ENCODE results near the gene BAAT. TPM values are rescaled to one million over a fixed set of nuclear protein-coding genes. Genes with fewer than 3 reads are reported as not detected.

The BAAT gene
- total and polyA plus RNA-seq, 3 donors from 2014 or later: 0.13 to 0.31 TPM; not detected in 1

GRCh38 chr9:101360647-101361046 lies 24.2 kb downstream of the BAAT start:
- H3K27me3 ChIP-seq: no peaks in the 10 kb centered on the region
- H3K4me3 ChIP-seq: no peak overlapping the region
- no peaks in the 10 kb centered on the region for H3K9me3 ChIP-seq
- no peaks in the 10 kb centered on the region for H3K36me3 ChIP-seq (ENCODE audit: low read depth, missing control alignments)
- no peak for TF ChIP-seq POLR2A (IDR thresholded peaks at IDR 0.05)
- TF ChIP-seq, protein P1, sequence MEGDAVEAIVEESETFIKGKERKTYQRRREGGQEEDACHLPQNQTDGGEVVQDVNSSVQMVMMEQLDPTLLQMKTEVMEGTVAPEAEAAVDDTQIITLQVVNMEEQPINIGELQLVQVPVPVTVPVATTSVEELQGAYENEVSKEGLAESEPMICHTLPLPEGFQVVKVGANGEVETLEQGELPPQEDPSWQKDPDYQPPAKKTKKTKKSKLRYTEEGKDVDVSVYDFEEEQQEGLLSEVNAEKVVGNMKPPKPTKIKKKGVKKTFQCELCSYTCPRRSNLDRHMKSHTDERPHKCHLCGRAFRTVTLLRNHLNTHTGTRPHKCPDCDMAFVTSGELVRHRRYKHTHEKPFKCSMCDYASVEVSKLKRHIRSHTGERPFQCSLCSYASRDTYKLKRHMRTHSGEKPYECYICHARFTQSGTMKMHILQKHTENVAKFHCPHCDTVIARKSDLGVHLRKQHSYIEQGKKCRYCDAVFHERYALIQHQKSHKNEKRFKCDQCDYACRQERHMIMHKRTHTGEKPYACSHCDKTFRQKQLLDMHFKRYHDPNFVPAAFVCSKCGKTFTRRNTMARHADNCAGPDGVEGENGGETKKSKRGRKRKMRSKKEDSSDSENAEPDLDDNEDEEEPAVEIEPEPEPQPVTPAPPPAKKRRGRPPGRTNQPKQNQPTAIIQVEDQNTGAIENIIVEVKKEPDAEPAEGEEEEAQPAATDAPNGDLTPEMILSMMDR (IDR thresholded peaks at IDR 0.05): no peak
- H3K4me1 ChIP-seq: no peaks in the 10 kb centered on the region
- H3K27ac ChIP-seq: no peak overlapping the region
- DNase-seq: no peak
- intact Hi-C loops (cut with DNase I; ENCODE audit: low total_unique reads): no loop called here

DNA sequence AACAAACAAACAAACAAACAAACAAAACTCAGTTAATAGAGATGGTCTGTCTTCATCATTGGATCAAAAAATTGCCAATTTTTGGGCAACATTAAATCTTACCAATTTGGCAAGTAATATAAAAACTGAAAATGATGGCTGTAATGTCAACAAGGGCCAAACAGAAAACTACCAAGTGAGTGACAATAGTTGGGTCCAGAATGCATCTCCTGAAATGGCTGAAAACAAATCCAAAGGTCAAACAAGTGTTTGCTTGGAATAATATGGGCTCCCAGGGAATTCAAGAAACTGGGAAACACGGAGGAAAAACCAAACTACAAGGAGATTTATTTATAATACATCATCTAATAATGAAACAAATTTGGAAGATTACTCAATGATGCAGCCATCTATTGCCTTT lies 25.1 kb downstream of the BAAT start:
- Histone ChIP-seq H3K36me3 (ENCODE audit: low read depth, missing control alignments) (no peaks in the 10 kb centered on the region), H3K27me3 (no peaks in the 10 kb centered on the region), H3K4me1 (no peaks in the 10 kb centered on the region), H3K9me3 (no peaks in the 10 kb centered on the region), H3K4me3 (no peak overlapping the region), H3K27ac (no peak overlapping the region)
- intact Hi-C loops (cut with DNase I; ENCODE audit: low total_unique reads): no loop called here
- no peak for DNase-seq
- TF ChIP-seq, protein P1 (IDR thresholded peaks at IDR 0.05): no peak
- no peak for TF ChIP-seq POLR2A (IDR thresholded peaks at IDR 0.05)
- 73 to 77% methylated on average over 1 of the region's 1 CpG for WGBS, 2 donors

- intact Hi-C loops (cut with DNase I; ENCODE audit: low total_unique reads): no loop called here
- WGBS, 2 donors: 33 to 56% methylated on average over 1 of the region's 1 CpG
- Histone ChIP-seq H3K27ac (no peak overlapping the region), H3K4me1 (no peaks in the 10 kb centered on the region), H3K27me3 (no peaks in the 10 kb centered on the region), H3K36me3 (ENCODE audit: low read depth, missing control alignments) (no peaks in the 10 kb centered on the region), H3K9me3 (no peaks in the 10 kb centered on the region), H3K4me3 (no peak overlapping the region)
- TF ChIP-seq, protein P1 (IDR thresholded peaks at IDR 0.05): no peak
- DNase-seq: no peak
Measured at GRCh38 chr9:101356619-101357018, 28.2 kb downstream of the BAAT start.

GRCh38 chr9:101354765-101355708 lies 29.8 kb downstream of the BAAT start:
- Histone ChIP-seq H3K4me1 (no peaks in the 10 kb centered on the region), H3K27me3 (no peaks in the 10 kb centered on the region), H3K4me3 (no peak overlapping the region), H3K36me3 (ENCODE audit: low read depth, missing control alignments) (no peaks in the 10 kb centered on the region), H3K27ac (no peak overlapping the region), H3K9me3 (no peaks in the 10 kb centered on the region)
- WGBS, 2 donors: 80 to 84% methylated on average over 7 of the region's 7 CpGs
- no peak for DNase-seq
- no peak for TF ChIP-seq POLR2A (IDR thresholded peaks at IDR 0.05)
- TF ChIP-seq, protein P1 (IDR thresholded peaks at IDR 0.05): no peak
- intact Hi-C loops (cut with DNase I; ENCODE audit: low total_unique reads): no loop called here

All from testis (tissue), 3 donors.